Rectal smooth muscle tissue (tissue), 1 donor: ENCODE results near the gene VCL.
"Not testable (repeated sequence)": the region's sequence is repeated elsewhere in the genome, so short reads cannot be mapped to it uniquely, and the experiment has no call there.

Experiments
- H3K27ac ChIP-seq: one replicate; pipeline ENCODE4 v1.7.0; 2013; ENCODE audit warnings: low read depth, low read length, inconsistent platforms
- H3K27me3 ChIP-seq: one replicate; pipeline ENCODE4 v1.7.0; 2013; ENCODE audit warnings: low read length; ENCODE audit not compliant: control insufficient read depth, insufficient read depth
- H3K36me3 ChIP-seq: one replicate; pipeline ENCODE4 v1.7.0; 2013; ENCODE audit warnings: low read length; ENCODE audit not compliant: control insufficient read depth, insufficient read depth
- H3K4me1 ChIP-seq: one replicate; pipeline ENCODE4 v1.7.0; 2013; ENCODE audit warnings: low read length; ENCODE audit not compliant: control insufficient read depth, insufficient read depth
- H3K4me3 ChIP-seq: one replicate; pipeline ENCODE4 v1.7.0; 2013; ENCODE audit warnings: low read length
- H3K9ac ChIP-seq: one replicate; pipeline ENCODE4 v1.7.0; 2013; ENCODE audit warnings: low read length

Gene VCL

DNA sequence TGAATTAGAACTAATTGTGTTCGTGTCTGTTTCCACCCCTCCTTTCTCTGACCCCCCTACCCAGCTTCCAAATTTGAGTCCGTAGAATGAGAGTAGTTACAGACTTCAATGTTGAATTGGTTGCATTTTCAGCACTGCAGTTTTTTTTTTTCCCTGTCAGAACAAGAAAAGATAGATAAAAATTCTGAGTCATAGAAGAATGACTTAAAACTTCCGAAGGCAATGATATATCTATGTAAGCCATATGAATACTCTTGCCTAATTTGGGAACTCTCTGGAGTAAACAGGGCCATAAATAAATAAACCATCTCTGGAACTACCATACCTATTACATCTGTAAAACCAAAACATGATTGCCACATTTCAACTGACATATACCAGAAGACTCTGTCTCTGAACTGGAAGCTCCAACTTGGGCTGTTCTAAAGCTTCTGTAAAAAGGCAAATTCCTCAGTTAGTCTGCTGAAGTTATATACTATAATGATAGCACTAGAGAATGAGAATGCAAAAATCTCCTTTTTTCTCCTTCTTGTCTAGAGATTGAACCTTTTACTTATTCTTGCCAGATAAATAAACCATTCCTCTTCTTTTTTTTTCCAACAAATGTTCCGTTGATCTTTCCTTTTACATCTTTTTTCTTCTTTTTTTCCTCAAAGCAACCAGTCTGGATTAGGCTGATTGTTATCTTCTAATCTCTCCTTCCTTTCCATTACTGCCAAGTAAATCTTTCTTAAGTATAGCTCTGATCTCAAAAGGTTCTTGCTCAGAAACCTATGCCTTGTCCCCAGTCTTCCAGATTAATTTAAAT, 23.5 kb downstream of the VCL start:
- no peaks in the 10 kb centered on the region for H3K36me3 ChIP-seq
- peaks cover 11% of the 10 kb centered on the region for H3K4me1 ChIP-seq
- H3K9ac ChIP-seq, result no peak overlapping the region
- peak overlapping the region; percentile 46 for H3K27ac ChIP-seq
- H3K4me3 ChIP-seq, result no peak overlapping the region
- no peaks in the 10 kb centered on the region for H3K27me3 ChIP-seq

DNA sequence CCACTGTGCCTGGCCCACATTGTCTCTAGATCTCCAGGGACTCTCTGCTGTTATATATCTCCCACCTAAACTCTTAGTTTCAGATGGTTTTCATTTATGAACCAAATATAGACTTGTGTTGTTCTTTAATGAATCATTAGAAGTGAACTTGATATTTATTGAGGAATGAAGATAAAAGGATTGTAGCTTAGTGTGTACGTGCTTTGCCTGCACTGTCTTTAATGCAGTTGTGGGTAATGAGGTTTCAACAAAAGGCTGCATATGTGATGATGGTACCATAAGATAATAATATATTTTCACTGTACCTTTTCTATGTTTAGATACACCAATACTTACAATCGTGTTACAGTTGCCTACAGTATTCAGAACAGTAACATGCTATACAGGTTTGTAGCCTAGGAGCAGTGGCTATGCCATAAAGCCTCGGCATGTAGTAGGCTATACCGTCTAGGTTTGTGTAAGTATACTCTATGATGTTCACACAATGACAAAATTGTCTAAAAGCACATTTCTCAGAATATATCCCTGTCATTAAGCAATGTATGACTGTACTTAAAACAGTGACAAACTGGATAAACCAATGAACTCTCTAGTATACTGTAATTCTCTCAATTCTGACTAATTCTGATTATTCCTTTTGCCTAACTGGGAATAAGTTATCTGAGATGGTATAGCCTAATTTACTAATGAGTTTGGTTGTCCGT, 25.2 kb downstream of the VCL start:
- H3K27me3 ChIP-seq, result no peaks in the 10 kb centered on the region
- no peak overlapping the region for H3K4me3 ChIP-seq
- no peak overlapping the region for H3K9ac ChIP-seq
- H3K4me1 ChIP-seq, result peaks cover 14% of the 10 kb centered on the region
- H3K27ac ChIP-seq, result no peak overlapping the region
- H3K36me3 ChIP-seq, result no peaks in the 10 kb centered on the region

DNA sequence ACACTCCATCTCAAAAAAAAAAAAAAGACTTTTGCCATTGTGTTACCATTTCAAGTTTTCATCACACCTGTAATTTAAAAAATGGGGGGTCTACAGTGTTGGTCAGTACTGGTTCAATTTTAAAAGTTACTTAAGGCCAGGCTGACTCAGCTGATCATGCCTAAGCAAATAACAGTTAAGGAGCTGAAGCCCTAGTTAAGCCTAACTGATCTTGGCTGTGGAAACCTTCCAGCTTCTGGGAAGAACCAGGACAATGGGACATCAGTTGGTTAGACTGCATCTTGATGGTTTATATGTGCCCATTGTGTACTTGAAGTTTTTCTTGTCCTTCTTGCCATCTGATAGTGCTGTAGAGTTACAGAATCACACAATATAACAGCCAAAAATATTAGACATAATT, 26.7 kb downstream of the VCL start:
- Histone ChIP-seq H3K9ac (no peak overlapping the region), H3K4me1 (peaks cover 17% of the 10 kb centered on the region), H3K27ac (no peak overlapping the region), H3K4me3 (no peak overlapping the region), H3K27me3 (no peaks in the 10 kb centered on the region), H3K36me3 (no peaks in the 10 kb centered on the region)

DNA sequence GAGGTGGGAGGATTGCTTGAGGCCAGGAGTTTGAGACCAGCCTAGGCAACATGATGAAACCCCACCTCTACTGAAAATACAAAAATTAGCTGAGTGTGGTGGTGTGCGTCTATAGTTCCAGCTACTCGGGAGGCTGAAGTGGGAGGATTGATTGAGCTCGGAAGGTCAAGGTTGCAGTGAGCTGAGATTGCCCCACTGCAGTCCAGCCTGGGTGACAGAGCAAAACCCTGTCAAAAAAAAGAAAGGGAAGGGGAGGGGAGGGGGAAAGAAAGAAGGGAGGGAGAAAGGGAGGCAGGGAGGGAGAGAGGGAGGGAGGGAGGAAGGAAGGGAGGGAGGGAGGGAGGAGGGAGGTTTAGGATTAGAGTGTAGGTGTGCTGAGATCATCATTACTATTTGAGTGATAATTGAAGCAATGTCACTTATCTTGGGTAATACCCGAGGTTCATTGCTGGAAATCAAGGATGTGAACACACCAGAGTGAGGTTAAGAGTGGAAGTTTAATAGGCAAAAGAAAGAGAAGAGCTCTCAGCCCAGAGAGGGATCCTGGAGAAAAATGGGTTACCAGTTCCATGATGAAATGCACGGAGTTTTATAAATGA, 27.6 kb downstream of the VCL start:
- no peaks in the 10 kb centered on the region for H3K36me3 ChIP-seq
- H3K27me3 ChIP-seq, result no peaks in the 10 kb centered on the region
- no peak overlapping the region for H3K27ac ChIP-seq
- no peak overlapping the region for H3K9ac ChIP-seq
- H3K4me1 ChIP-seq, result peaks cover 21% of the 10 kb centered on the region
- no peak overlapping the region for H3K4me3 ChIP-seq

DNA sequence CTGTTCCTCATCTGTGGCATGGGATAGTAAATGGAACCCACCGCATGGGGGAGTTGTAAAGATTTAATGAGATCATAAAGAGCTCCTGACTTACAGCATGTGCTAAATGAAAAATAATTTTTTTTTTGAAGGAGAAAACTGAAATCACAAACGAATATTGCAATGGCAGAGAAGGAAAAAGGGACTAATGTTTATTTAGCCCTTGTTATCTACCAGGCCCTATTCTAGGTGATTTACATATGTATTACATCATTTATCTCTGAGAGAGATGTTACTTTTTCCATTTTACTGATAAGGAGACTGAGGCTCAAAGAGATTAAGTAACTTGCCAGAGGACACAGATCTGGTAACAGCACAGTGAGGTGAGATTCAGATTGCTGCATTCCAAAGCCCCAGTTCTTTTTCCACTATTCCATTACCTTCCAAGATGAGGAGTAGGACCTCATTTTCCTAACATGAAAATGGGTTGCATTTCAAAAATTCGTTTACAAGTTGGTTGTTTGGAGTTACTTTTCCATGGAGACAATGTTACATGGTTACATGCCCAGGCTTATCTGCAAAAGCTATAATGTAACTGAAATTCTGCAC, 28.6 kb downstream of the VCL start:
- Histone ChIP-seq H3K27me3 (no peaks in the 10 kb centered on the region), H3K36me3 (no peaks in the 10 kb centered on the region), H3K27ac (no peak overlapping the region), H3K4me3 (no peak overlapping the region), H3K9ac (no peak overlapping the region), H3K4me1 (peaks cover 19% of the 10 kb centered on the region)

DNA sequence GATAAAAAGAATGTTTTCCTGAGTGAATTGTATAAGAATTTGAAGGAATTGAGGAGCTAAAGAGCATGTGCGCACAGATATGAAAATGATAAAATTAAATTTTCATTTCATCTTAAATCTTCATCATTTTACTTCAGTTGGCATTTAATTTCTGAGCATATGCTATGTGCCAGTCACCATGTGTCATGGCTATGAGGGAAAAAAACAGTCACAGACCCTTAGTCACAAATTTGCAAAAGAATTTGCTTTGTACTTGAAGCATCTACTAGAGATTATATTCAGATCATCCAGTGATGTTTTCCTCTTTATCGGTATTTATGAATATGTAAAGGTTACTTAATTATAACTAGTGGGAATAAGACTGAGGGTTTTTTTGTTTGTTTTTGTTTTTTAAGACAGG, 29.8 kb downstream of the VCL start:
- Histone ChIP-seq H3K36me3 (no peaks in the 10 kb centered on the region), H3K27ac (no peak overlapping the region), H3K27me3 (no peaks in the 10 kb centered on the region), H3K9ac (no peak overlapping the region), H3K4me1 (peaks cover 19% of the 10 kb centered on the region), H3K4me3 (no peak overlapping the region)

DNA sequence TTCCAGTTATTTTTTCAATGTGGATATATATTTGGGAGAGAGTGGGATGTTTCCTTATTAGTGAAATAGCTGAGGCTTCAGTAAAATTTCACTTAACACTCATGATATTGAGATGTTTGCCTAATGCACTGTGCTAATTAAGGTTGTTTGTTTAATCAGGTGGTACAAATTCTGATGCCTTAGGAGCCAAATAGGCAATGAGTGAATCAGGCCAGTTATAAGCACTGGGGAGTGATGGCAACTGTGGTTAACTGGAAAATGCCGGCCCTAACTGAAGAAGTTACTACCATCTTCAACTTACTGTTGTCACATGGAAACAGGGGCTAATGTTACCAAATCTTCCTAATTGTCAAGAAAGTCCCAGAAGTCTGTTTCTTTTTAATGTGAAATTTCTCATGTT, 32.0 kb downstream of the VCL start:
- peaks cover 13% of the 10 kb centered on the region for H3K4me1 ChIP-seq
- H3K36me3 ChIP-seq, result no peaks in the 10 kb centered on the region
- no peaks in the 10 kb centered on the region for H3K27me3 ChIP-seq
- no peak overlapping the region for H3K4me3 ChIP-seq
- H3K27ac ChIP-seq, result no peak overlapping the region
- no peak overlapping the region for H3K9ac ChIP-seq

DNA sequence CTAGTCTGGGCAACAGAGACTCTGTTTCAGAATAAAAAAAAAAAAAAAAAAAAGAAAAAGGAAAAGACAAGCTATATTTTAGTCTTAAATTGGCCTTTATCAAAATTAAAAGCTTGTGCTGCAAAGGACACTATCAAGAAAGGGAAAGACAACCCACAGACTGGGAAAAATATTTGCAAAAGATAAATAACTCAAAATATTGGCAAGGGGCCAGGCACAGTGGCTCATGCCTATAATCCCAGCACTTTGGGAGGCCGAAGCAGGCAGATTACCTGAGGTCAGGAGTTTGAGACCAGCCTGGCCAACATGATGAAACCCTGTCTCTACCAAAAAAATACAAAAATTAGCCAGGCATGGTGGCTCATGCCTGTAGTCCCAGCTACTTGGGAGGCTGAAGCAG, 34.3 kb downstream of the VCL start:
- H3K4me3 ChIP-seq, H3K27me3 ChIP-seq, H3K27ac ChIP-seq, H3K9ac ChIP-seq, H3K4me1 ChIP-seq, H3K36me3 ChIP-seq: not testable (repeated sequence)

DNA sequence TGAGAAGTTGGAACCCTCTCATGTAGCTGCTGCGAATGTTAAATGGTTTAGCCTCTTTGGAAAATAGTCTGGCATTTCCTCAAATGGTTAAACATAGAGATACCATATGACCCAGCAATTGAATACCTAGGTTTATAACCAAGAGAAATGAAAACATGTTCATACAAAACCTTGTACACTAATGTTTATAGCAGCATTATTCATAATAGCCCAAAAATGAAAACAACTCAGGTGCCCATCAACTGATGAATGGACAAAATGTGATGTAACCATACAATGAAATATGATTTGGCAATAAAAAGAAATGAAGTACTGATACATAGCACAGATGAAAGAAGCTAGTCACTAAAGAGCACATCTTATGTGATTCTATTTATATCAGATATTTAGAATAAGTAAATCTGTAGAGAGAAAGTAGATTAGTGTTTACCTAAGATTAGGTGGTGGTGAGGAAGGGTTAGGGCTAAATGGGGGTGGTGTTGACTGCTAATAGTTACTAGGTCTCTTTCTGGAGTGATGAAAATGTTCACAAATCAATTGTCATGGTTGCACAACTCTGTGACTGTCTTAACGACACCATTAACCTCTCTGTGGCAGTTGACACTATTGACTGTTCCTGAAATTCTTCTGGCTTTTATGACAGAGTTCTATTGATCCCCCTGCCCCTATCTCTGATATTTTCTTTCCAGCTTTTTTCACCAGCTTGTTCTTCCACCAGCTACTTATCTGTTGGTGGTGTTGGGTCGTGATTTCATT, 35.2 kb downstream of the VCL start:
- Histone ChIP-seq H3K36me3 (no peaks in the 10 kb centered on the region), H3K9ac (no peak overlapping the region), H3K27me3 (no peaks in the 10 kb centered on the region), H3K4me3 (no peak overlapping the region), H3K27ac (no peak overlapping the region), H3K4me1 (peaks cover 10% of the 10 kb centered on the region)

DNA sequence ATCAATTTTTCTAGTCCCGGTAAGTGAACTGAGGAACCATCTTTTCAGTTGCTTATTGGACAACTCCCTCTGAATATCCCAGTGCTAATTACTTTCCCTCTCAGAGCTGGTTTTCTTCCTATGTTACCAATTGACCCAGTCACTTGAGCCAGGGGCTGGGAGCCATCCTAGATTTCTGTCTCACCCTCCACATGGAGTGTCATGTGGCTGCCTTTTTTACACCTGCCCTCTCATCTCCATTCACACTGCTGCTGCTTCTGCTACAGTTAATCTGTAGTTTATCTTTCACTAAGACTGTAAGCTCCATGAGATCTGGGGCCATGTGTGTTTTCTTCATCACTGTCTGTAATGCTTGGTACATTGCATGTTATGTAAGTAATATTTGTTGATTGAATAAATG, 35.8 kb downstream of the VCL start:
- Histone ChIP-seq H3K4me3 (no peak overlapping the region), H3K4me1 (peaks cover 10% of the 10 kb centered on the region), H3K27ac (no peak overlapping the region), H3K9ac (no peak overlapping the region), H3K36me3 (no peaks in the 10 kb centered on the region), H3K27me3 (no peaks in the 10 kb centered on the region)

DNA sequence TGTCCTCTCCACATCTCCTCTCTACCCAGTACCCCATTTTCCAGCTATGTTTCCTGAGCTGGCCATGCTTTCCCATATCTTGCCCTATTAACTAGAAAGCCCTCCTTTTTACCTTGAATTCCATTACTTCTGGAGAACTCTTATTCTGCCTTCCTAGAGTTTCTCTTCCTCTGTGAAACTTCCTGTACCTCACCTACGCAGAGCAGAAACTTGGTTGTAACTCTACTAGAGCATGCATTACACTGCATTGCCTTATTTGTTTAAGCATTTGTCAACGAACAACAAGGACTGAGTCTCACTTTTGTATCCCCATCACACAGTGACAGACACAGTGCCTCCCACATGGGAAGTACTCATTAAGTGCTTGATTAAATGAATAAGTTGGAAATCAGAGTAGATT, 36.4 kb downstream of the VCL start:
- H3K4me3 ChIP-seq, result no peak overlapping the region
- H3K36me3 ChIP-seq, result no peaks in the 10 kb centered on the region
- no peaks in the 10 kb centered on the region for H3K27me3 ChIP-seq
- no peak overlapping the region for H3K27ac ChIP-seq
- H3K9ac ChIP-seq, result no peak overlapping the region
- H3K4me1 ChIP-seq, result peaks cover 12% of the 10 kb centered on the region

DNA sequence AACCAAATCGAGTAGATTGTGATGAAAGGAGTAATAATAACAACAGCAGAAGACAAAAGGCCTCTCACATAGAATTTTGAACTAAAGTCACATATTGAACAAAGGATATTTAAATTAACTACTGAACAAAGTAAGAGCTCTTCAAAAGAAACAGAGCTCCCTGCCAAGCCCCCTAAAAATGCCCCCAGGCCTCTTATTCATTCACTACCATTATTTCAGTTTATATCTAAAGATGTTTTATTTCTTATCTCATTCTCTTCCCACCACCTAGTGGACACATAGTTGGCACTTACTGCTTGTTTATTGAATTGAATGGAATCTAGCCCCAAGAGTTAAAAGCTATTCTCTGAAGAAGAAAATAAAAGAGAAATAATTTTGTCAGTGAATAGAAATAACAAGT, 37.4 kb downstream of the VCL start:
- no peak overlapping the region for H3K27ac ChIP-seq
- H3K36me3 ChIP-seq, result no peaks in the 10 kb centered on the region
- peaks cover 15% of the 10 kb centered on the region for H3K4me1 ChIP-seq
- H3K4me3 ChIP-seq, result no peak overlapping the region
- H3K9ac ChIP-seq, result no peak overlapping the region
- no peaks in the 10 kb centered on the region for H3K27me3 ChIP-seq
